HG03575 (cell line): ENCODE results near the gene C20orf144.

Experiments
- ATAC-seq: cut with Tn5 transposase; IDR thresholded peaks from one replicate; pipeline ENCODE4 v1.9.1; 2021; ENCODE audit not compliant: unreplicated experiment, insufficient number of reproducible peaks, low FRiP score; ENCODE audit errors: extremely low read depth

The C20orf144 gene

DNA sequence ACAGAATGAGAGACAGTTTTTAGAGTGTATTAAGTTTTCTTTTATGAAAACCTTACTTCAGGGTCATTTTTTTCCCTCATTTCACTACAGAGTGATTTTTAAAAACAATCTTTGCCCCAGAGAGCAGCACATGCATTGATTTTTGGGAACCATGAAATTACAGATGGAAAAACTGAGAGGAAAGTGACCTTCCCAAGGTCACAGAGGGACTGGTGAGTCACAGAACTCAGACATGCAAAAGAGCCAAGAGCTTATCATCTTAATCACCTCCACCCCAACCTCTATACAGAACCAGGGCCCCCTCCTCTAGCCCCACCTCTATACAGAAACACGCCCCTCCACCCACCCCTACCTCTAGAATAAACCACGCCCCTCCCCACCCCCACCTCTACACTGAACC lies 47.3 kb downstream of the C20orf144 start:
- ATAC-seq: no peak

DNA sequence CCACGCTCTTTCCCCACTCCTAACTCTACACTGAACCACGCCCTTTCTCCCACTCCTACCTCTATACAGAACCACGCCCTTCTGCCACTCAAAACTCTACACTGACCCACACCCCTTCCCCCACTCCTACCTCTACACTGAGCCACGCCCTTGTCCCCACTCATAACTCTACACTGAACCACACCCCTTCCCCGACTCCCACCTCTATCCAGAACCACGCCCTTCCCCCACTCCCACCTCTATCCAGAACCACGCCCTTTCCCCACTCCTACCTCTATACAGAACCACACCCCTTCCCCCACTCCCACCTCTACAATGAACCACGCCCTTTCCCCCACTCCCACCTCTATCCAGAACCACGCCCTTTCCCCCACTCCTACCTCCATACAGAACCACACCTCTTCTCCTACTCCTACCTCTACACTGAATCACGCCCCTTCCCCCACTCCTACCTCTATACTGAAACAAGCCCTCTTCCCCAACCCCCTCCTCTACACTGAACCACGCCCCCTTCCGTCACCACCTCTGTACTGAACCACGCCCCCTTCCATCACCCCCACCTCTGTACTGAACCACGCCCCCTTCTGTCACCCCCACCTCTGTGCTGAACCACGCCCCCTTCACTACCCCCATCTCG lies 47.9 kb downstream of the C20orf144 start:
- no peak for ATAC-seq

DNA sequence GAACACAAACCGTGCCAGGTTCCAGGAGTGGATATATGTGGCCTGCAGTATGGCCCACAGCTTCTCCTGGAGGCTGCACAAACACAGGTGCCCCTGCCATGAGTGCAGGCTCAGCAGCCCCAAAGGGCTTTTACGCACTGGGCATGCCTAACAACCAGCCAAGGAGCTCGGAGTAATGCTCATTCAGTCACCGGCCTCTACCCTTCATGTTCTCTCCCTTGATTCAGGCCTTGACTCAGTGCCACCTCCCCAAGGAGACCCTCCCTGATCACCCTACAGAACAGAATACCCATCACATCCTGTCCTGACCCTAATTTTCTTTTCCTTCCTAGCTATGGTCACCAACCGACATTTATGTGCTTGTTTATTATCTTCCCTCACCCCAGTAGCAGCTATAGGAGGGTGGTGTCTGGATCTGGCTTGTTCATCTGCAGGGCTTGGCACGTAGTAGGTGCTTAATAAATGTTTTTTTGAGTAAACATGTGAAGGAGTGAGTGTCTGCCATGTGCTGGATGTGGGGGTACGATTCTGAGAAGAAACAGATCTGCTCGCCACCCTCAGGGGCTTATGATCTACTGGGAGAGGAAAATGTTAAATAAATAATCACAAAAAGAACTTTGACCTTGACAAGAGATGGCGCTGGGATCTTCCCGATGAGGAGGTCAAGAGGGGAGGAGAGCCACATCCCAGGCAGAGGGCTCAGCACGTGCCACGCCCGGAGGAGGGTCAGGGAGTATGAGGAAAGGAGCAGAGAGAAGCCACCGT lies 48.7 kb downstream of the C20orf144 start:
- no peak for ATAC-seq

DNA sequence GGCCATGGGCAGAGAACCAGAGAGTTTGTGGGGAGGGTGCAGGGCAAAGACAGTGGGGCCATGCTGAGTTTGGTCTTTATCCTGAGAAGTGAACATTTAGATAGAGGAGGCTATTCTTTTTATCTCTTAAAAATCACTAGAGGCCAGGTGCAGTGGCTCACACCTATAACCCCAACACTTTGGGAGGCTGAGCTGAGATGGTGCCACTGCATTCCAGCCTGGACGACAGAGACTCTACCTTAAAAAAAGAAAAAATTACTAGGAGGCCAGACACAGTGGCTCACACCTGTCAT lies 49.3 kb downstream of the C20orf144 start:
- no peak for ATAC-seq
